ENCODE measurements around the gene ZDHHC22. TPM values are rescaled to one million over a fixed set of nuclear protein-coding genes. Genes with fewer than 3 reads are reported as not detected.

ZDHHC22 gene
- total RNA-seq, 1 donor from 2014 or later = not detected

DNA sequence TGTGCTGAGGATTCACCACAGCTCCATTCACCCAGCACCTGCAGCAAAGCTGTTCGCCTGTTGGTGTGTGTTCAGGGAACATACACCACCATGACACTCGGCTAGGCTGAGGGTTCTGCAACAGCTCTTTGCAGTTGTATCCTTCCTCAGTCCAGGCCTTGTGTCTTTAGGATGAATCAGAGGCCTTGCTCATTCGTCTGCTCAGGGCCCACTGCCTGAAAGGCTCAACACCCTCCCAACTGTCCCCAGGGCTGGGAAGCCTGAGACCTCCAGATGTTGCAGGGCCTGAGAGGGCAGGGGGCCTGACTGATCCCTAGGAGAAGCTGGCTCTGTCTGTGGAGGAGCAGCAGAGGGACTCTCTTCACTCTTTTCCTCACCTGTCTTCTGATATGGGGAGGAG lies 11.2 kb downstream of the ZDHHC22 start:
- DNase-seq (peak; percentile 22), ATAC-seq (no peak)
- Histone ChIP-seq H3K27ac (no peak overlapping the region), H3K4me1 (peaks cover under 1% of the 10 kb centered on the region), H3K36me3 (no peaks in the 10 kb centered on the region), H3K4me3 (no peak overlapping the region), H3K9me3 (no peaks in the 10 kb centered on the region), H3K27me3 (peaks cover 33% of the 10 kb centered on the region)
- intact Hi-C loops (cut with DNase I) = no loop called here
- TF ChIP-seq CTCF (IDR thresholded peaks at IDR 0.05) = no peak

DNA sequence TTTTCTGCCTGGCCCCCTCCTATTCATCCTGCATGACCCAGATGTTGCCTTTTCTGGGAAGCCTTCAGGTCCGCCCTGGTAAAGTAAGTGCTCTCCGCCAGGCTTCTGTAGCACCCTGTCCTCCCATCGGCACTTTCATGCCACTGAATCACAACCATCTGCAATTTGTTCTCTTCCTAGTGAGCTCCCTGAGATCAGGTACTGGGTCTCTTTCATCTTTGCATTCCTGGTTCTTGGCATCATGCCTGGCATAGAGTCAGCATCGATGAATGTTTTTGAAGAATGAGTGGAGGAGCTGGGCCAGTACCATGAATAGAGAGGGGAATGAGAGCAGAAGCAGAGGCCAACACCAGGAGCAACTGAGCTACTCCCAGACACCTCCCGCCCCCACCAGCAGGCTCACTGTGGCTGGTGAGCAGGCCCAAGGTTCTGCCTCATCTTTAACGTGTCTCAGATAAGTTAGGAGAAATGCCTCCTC lies 13.1 kb downstream of the ZDHHC22 start:
- peaks cover 23% of the 10 kb centered on the region for H3K27me3 ChIP-seq
- no peak overlapping the region for H3K27ac ChIP-seq
- no peak overlapping the region for H3K4me3 ChIP-seq
- no peaks in the 10 kb centered on the region for H3K36me3 ChIP-seq
- TF ChIP-seq CTCF (IDR thresholded peaks at IDR 0.05) = no peak
- H3K9me3 ChIP-seq = no peaks in the 10 kb centered on the region
- DNase-seq (no peak), ATAC-seq (no peak)
- intact Hi-C loops (cut with DNase I) = no loop called here
- peaks cover 13% of the 10 kb centered on the region for H3K4me1 ChIP-seq

GRCh38 chr14:77126461-77126990 lies 15.1 kb downstream of the ZDHHC22 start:
- intact Hi-C loops (cut with DNase I) = no loop called here
- no peak overlapping the region for H3K27ac ChIP-seq
- TF ChIP-seq CTCF (IDR thresholded peaks at IDR 0.05) = no peak
- H3K27me3 ChIP-seq = peaks cover 16% of the 10 kb centered on the region
- H3K4me1 ChIP-seq = peaks cover 13% of the 10 kb centered on the region
- no peaks in the 10 kb centered on the region for H3K9me3 ChIP-seq
- H3K36me3 ChIP-seq = no peaks in the 10 kb centered on the region
- no peak overlapping the region for H3K4me3 ChIP-seq
- ATAC-seq (no peak), DNase-seq (no peak)

GRCh38 chr14:77125823-77126325 lies 15.7 kb downstream of the ZDHHC22 start:
- Histone ChIP-seq H3K9me3 (no peaks in the 10 kb centered on the region), H3K27me3 (peaks cover 16% of the 10 kb centered on the region), H3K4me3 (no peak overlapping the region), H3K27ac (no peak overlapping the region), H3K4me1 (peaks cover 13% of the 10 kb centered on the region), H3K36me3 (no peaks in the 10 kb centered on the region)
- TF ChIP-seq CTCF (IDR thresholded peaks at IDR 0.05) = no peak
- intact Hi-C loops (cut with DNase I) = no loop called here
- DNase-seq = no peak
- ATAC-seq = no peak

GRCh38 chr14:77125281-77125801 lies 16.2 kb downstream of the ZDHHC22 start:
- no peak for ATAC-seq
- Histone ChIP-seq H3K4me1 (peaks cover 13% of the 10 kb centered on the region), H3K36me3 (no peaks in the 10 kb centered on the region), H3K4me3 (peak overlapping the region; percentile 53), H3K9me3 (no peaks in the 10 kb centered on the region), H3K27ac (no peak overlapping the region), H3K27me3 (peaks cover 16% of the 10 kb centered on the region)
- no peak for DNase-seq
- TF ChIP-seq CTCF (IDR thresholded peaks at IDR 0.05) = no peak
- intact Hi-C loops (cut with DNase I) = no loop called here
